WI38 (cell line): ENCODE results near the gene BLVRA.

Experiments
- H3K4me3 ChIP-seq: 2 replicates; pipeline ENCODE4 v1.5.1; 2011; ENCODE audit warnings: low read depth, mild to moderate bottlenecking, control low read depth, low read length
- TF ChIP-seq, protein P1 (sequence below): IDR thresholded peaks from 2 replicates; pipeline ENCODE4 v1.5.1; 2012; ENCODE audit warnings: low read depth, mild to moderate bottlenecking, control low read depth, low read length

Gene BLVRA

DNA sequence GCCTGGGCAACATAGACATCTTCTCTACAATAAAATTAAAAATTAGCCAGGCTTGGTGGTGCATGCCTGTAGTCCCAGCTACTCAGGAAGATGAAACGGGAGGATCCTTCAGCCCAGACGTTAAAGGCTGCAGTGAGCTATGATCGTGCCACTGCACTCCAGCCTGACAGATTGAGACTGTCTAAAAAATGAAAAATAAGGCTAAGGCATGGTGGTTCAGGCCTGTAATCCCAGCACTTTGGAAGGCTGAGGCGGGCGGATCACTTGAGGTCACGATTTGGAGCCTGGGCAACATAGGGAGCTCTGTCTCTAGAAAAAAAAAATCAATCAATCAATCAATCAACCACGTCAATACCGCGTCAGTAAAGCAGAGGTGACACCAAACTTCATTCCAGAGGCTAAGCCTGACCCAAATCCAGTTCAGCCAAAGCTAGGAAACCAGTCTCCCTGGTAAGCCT is 79.8 kb downstream of the BLVRA start:
- H3K4me3 ChIP-seq: peak overlapping the region; percentile 38; the same call in 1 of the 2 replicates
- TF ChIP-seq, protein P1, sequence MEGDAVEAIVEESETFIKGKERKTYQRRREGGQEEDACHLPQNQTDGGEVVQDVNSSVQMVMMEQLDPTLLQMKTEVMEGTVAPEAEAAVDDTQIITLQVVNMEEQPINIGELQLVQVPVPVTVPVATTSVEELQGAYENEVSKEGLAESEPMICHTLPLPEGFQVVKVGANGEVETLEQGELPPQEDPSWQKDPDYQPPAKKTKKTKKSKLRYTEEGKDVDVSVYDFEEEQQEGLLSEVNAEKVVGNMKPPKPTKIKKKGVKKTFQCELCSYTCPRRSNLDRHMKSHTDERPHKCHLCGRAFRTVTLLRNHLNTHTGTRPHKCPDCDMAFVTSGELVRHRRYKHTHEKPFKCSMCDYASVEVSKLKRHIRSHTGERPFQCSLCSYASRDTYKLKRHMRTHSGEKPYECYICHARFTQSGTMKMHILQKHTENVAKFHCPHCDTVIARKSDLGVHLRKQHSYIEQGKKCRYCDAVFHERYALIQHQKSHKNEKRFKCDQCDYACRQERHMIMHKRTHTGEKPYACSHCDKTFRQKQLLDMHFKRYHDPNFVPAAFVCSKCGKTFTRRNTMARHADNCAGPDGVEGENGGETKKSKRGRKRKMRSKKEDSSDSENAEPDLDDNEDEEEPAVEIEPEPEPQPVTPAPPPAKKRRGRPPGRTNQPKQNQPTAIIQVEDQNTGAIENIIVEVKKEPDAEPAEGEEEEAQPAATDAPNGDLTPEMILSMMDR: no peak

DNA sequence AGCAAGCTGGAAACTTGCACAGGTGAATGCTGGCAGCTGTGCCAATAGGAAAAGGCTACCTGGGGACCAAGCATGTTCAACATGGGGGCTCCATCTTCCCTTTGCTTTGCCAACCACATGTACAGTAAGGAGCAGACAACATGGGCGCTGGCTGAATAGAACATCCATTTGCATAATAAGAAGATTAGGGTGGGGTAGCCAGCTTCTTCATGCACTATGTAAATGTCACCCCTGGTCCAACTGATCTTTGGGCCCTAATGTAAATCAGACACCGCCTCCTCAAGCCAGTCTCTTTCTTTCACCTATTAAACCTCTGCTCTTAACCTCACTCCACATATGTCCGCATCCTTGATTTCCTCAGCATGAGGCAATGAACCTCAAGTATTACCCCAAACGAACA is 84.8 kb downstream of the BLVRA start:
- H3K4me3 ChIP-seq: no peak overlapping the region
- TF ChIP-seq, protein P1: no peak

DNA sequence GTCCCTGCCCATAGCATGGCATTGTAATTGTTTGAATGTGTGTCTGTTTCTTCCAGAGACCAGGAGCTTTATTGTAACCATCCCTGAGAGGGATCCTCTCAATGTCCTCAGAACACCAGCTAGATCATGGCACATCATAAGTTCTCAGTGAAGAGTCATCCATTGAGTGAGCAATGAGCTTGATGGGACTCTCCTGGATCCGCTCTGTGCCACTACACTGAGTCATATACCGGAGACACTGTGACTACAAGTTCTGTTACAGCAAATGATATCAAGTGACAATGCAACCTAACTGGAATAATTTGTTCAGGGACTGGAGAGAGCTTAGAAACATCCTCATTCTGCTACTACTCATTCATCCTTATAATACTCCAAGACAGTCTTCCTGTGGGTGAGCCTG is 85.8 kb downstream of the BLVRA start:
- H3K4me3 ChIP-seq: no peak overlapping the region
- TF ChIP-seq, protein P1: no peak

DNA sequence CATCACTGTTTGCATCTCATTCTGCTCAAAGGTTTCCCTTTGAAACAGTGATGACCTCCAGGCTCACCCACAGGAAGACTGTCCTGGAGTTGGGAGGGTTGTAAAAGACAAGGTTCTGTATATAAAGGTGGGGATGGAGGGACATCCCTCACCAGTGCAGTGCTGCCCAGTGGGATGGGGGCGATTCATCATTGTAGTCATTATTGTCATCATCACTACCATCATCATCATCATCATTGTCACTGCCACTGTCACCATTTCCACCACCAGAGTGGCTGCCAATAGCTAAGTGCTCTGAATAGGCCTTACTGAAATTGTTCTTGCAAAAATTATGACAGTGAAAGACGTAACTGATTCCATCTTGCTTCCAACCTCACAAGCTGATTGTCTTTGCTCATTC is 86.2 kb downstream of the BLVRA start:
- TF ChIP-seq, protein P1: no peak
- H3K4me3 ChIP-seq: no peak overlapping the region

DNA sequence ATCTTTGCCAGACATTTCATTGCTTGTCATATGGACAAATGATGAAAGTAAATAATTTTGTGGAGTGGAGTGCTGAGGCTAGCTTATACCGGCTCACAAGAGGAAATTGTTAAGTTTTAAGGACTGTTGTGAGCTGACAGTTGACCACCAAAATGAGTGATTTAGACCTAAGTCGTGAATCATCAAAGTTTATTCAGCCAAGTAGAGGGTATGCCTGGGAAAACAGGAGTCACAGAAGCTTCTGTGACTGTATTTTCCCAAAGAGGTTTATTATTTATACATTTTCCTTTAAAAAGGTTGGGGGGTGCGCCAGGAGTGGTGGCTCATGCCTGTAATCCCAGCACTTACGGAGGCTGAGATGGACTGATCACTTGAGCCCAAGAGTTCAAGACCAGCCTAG is 89.0 kb downstream of the BLVRA start:
- H3K4me3 ChIP-seq: no peak overlapping the region
- TF ChIP-seq, protein P1: no peak

DNA sequence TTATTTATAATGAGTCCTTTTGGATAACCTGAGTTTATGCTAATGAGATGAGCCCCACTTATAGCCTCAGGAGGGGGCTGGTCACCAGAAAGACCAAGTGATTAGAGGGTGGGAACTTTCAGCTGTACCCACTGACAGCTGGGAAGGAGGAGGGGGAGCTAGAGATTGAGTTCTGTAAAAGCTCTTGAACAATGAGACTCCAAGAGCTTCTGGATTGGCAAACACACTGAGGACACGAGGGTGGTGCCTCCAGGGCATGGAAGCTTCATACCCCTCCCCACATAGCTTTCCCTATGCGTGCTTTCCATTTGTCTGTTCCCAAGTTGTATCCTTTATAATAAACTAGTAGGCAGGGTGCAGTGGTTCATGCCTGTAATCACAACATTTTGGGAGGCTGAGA is 90.6 kb downstream of the BLVRA start:
- H3K4me3 ChIP-seq: no peak overlapping the region
- TF ChIP-seq, protein P1: no peak

DNA sequence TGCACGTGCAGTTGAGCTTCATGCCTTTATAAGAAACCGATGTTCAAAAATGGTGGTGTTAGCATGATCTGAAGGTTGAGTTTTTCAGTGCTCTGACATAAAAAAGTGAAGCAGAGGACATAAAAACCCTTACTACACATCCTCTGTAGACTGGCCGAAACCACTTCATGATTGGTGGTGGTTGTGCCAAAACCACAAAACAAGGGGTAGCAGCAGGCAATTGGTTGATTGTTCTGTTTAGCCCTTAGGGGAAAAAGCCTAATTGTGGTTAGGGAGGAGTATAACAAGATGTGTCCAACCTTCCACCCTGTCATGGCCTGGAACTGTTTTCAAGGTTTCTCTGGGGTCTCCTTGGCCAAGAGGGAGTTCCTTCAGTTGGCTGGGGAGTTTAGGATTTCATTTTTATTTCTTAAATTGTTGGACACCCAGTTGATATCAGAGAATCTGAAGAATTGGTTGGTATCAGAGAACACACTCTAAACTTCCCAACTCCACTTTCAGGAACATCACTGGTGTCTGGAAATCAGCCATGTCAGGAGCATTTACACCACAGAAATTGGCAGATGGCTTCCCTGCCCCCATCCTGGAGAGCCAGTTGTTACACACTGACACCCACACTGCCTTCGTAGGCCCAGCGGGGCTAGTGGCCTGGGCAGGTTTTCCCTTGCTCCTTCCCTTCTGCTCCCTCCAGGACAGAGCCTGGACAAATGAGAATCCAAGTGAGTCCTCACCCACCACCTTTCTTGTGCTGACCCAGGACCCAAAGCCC is 92.1 kb downstream of the BLVRA start:
- H3K4me3 ChIP-seq: no peak overlapping the region
- TF ChIP-seq, protein P1: no peak
